ENCODE results near the gene SYT5.

The SYT5 gene

GRCh38 chr19:55145232-55145631, 34.9 kb downstream of the SYT5 start:
- DNase-seq: no peak

- no peak for DNase-seq
Observed at GRCh38 chr19:55141696-55142095, 38.4 kb downstream of the SYT5 start.

- DNase-seq: no peak
Observed at GRCh38 chr19:55137915-55138314, 42.2 kb downstream of the SYT5 start.

DNA sequence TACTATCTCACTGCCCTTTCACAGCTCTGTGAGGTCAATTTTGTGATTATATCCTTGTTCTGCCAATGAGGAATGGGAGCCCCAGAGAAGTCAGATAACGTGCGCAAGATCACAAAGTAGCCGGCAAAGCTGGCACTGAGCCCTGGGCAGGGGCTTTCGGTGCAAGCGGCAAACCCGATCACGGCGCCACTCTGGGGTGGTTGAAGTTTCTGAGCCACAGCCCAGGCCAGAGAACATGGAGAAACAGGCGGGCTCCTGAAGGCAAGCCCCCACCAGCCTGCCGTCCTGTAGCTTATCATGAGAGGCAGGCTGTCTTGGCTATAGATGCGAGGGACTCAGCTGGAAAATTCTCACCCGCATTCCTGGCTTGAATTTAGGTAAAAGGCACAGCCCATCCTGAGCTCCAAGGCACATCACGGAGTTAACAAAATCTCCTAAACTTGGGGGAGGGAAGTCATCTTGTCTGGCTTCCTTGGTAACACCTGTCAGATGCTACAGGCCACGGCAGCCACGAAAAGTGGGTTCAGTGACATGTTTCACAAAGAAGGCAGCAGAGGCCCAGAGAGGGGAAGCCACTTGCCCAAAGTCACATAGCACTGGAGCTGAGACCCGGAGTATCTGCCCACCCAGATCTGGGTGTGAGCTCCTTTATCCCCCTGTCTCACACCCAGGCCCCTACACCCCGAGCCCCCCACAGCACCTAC, 43.5 kb downstream of the SYT5 start:
- no peak for DNase-seq

GRCh38 chr19:55134736-55135135, 45.4 kb downstream of the SYT5 start:
- no peak for DNase-seq

DNA sequence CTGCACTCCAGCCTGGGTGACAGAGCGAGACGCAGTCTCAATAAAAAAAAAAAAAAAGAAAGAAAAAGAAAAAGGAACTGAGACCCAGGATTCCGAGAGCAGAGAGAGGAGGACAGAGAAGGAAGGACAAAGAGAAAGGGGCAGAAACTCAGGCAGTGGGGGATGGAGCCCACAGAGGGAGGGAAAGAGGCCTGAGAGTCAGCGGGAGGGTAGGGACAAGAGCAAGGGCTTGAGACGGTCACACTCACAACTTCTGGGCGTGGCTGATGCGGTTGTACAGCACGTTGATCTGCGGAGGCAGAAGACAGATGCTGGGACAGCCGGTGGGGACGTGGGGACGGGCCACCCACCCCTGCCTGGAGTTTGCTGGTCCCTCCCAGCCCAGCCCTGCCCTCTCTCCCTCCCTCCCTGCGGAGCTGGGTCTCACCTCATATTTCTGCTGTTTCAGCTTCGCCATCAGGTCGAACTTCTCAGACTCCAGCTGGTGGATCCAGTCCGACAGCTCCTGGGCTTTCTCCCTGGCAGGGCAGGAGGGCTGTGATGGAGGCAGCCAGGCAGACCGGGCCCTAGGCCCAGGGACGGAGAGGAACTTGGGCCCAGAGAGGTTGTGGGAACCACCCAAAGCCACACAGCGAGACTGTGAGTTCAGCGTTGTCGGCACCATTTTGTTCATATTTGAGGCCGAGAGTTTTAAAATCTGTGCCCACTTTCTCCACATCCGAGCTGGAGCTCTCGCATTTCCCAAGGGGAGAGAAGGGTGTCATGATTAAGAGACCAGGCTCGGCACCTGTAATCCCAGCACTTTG, 46.2 kb downstream of the SYT5 start:
- no peak for DNase-seq

GRCh38 chr19:55132453-55133129, 47.5 kb downstream of the SYT5 start:
- no peak for DNase-seq

GRCh38 chr19:55131421-55131820, 48.7 kb downstream of the SYT5 start:
- DNase-seq: no peak
